Hematopoietic multipotent progenitor cell treated with erythropoietin and hydrocortisone succinate and interleukin-3 and kit ligand, for 4 days (in vitro differentiated cells): ENCODE data around the gene CCDC80.

ENCODE experiments used
- DNase-seq: peaks from one replicate; pipeline ENCODE4 v3.0.0-alpha.2; 2015

CCDC80 gene

DNA sequence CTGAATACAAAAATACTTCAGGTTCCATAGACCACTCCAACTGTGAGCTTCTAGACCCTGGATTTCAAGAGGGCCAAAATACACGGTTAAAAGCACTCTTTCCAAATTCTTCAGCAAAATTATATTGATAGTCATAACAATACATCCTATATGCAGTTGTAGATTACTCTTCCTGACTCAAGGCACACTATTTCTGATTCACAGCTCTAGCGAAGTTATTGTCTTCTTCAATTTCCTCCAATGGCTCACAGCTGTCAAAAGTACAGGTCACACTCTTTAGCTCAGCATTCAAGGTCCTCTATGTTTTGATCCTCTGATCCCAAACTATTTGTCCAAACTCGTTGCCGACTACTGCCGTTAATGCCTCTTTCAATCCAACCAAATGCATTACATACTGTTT is 13.5 kb upstream of the CCDC80 start:
- no peak for DNase-seq

DNA sequence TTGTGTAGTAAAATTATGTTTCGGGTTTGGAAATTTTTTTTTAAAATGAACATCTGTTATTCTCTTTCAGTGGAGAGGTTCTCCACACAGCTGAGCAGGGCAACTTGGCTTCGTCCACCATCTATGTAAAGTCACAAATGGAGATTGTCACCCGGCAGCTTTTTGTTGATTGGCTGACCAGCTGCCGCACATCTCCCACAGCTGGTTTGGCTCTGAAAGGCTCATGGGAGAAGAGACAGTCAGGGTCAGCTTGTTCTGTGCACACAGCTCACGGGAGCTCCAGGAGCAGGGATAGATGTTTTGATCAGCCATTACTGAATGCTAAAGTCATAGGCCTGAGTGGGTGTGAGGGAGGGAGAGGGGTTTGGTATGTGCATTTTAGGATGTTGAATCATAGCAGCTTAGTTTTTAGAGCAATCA is 12.9 kb upstream of the CCDC80 start:
- DNase-seq: no peak

DNA sequence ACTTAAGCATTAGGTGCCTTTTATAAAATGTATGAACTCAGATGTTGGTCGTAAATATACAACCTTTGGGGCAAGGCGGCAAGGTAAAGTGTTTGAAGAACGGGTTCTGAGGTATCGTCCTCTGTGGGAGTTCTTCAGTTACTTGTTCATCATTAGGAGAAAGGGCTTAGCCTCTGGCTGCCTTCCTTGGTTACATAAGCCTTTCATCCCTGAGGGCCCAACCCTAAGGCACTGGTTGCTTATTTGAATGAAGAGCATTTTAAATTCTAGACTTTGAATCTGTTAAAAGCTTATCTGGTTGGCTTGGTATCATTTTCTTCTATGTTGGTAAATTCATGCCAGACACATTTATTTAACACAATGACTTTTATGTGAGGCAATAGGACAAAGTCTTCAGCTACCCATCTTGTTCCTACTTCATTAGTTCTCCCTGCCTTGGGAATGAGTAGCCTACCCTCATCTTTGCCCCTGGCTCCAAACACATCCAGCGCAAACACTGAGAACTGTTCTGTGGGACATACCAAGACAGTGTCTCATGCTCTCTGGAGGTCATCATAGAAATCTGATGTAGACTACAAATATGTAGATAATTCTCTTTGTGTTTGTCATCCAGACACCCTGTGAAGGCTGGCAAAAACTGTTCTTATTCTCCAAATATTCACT is 12.4 kb upstream of the CCDC80 start:
- no peak for DNase-seq

DNA sequence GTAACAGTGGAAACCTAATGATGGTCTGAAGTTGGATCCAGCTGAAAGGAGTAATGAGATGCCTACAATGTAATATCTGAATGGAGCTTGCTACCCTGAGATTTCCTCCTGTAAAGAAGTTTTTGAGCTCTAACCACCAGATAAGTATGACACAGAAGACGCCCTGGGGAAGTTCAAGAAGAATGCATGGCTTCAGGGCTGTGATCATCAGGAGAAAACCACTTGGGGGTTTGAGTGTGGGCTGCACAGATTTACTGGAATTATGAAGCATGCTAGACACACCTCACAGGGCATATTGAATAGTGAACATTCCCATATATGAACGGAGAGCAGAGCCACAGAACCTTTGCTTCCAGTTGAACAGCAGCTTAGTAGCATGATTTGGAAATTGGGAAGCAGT is 10.6 kb upstream of the CCDC80 start:
- no peak for DNase-seq

DNA sequence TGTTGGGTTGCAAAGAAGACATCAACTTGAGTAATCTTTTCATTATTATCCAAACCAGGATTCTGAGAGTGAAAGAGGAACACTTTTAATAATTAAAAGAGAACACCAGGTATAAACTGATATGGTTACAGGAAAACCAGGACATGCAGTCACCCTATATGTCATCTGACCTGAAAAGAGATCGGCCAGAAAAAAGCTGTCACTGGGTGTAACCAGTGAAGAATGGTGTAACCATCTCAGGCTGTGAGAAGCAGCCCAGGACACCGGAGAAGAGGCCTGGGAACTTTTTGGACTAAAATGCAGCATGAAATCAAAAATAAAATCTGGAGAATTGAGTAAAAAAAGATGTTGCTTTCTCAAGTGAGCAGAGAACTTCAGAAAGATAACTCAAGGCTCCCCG is 10.1 kb upstream of the CCDC80 start:
- DNase-seq: no peak

DNA sequence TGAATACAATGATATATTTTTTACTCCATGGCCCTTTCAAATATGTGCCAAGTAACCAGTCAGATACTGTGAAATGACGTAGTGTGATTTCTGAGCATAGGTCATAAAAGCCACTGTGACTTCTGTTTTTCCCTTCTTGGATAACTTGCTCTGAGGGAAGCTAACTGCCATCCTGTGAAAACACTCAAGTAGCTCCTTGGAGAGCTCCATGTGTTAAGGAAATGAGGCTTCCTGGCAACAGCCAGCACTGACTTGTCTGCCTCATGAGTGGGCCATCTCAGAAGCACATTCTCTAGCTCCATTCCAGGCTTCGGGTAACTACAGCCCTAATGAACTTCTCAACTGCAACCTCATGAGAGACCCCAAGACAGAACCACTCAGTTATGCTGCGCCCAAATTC is 9.5 kb upstream of the CCDC80 start:
- DNase-seq: no peak

DNA sequence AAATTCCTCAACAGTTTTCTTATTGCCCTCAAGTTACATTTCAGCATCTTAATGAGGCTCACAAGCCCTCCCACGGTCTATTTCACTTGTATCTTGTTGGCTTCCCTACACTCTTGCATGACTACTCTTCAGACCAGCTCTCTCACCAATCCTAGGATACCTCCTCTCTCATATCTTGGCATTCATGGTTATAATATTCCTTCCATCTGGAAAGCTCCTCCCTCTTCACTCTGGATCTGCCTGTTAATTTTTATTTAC is 8.5 kb upstream of the CCDC80 start:
- no peak for DNase-seq

DNA sequence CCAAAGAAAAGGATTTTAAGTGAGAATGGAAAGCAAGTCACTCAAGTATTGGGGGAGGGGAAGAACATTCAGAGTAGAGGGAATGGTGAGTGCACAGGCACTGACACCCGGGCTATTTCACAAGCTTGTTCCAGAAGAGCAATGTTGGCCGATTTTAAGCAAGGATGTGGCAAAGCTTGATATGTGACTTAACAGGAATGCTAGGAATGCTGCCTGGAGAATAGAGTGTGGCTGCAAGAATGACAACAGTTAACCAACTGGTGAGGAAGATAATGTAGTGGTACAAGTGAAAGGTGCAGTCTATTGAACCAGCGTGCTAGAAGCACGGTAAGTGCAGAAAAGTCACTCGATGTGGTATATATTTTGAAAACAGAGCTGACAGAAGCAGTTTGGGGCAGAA is 6.2 kb upstream of the CCDC80 start:
- no peak for DNase-seq

DNA sequence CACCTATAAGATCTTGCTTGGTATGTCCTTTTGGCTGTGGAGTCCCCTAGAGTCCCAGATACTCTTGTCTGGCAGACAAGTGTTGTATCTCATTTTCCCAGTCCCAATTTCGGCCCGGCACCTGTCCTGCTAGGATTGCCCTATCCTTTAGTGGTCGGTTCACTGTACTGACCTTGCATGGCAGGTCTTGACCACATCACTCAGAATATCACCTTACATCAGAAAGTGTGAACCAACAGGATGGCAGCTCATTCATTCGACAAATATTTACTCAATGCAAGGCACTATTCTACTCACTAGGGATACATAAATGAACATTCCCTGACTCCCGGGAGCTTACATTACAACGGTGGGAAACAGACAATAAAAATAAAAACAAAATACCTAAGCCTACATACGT is 5.7 kb upstream of the CCDC80 start:
- no peak for DNase-seq

DNA sequence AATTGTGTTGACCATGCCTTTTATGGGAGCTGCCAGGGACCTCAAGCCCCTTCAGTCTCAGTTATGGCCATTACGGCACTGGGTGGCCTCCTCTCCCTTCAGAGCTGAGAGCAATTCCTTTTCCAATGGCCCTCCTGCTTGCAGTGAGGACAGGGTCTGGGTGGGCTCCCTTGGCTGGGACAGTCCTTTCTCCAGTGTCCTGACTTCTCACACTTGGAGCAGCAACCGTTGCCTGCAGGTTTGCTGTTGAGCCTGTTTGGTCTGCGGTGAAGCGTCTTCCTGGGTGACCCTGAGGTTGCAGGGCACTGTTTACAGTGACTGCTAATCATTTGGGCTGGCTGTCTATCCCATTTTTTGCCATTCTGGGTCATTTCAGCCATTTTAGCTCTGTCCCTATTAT is 3.5 kb upstream of the CCDC80 start:
- no peak for DNase-seq

DNA sequence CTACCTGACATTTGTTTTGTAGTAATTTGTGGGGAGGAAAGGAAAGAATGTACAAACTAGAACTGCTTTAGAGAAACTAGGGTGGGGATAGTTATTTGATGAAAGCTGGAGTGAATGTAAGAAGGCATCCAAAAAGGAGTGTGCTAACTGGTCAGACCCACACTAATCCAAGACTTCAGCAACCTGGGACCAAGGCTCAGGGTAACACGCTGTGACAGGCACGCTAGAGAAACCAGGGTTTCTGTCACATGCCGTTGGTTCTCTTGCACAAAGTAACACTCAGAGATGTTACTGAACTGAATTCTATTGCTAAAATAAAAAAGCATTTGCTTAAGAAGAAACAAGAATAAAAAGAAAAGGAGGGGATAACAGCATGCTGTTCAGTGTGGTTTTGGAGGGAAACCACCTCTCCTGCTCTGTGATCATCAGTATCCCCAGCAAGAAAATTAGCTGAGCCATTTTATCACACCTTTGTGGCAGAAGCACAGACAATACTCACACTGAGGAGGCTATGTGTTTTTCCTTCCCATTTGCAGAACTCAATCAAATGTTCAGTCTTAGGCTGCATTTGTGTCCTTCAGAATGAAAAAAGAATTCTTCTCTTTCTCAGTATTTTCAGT is 2.8 kb upstream of the CCDC80 start:
- no peak for DNase-seq

DNA sequence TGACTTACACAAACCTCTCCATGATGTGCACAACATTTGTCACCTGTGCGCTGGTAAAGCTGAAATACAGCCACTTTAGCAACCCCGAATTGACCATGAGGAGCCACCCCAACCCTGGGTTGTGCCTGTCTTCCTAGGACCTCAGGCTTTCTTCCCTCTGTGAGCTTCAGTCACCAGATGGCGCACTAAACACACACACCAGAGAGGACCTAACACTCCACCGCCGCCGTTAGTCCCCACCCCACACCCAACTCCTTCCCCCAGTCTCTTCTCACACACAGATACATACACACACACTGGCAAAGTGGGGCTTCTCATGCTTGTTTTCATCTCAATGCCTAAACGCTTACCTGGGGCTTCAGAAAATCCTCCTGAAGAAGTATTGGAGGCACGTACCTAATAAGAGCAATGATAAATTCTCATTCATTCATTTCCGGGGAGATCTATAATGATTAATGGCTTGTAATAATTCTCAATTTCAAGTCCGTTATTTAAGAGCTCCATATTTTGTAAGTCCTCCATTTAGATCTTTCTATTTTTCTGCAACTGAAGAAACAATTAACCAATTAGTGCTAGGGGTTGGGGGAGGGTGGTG is 2.1 kb upstream of the CCDC80 start:
- DNase-seq: peak; percentile 94

DNA sequence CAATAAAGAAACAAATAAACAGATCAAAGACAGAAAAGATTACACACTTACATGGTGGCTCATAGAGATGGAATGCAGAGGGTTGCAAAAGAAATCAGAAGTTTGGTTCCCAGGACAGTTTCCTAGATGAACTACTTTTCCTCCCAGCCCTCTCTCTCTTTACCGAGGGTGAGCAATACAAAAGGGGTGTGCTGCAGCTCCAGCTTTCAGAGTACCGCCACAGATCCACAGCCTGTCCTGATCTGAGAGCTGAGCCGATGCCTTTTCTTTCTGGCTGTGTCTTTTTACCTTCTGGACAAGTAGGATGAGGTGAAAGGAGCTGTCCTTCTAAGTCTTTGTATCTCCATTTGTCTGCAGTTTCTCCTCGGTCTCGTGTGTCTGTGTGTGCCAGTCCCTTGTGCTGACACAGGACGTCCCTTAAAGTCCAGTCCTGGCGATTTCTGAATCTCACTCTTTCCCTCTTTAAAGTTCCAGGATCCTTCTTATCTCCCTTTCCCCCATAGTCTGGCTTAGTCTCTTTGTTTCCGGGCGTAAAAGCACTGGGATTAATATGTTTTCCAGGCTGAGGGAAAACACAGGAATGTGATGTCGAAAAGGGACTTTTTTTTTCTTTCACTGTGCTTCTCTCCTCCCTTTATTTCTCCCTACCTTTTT is 540 bp downstream of the CCDC80 start:
- DNase-seq: no peak

DNA sequence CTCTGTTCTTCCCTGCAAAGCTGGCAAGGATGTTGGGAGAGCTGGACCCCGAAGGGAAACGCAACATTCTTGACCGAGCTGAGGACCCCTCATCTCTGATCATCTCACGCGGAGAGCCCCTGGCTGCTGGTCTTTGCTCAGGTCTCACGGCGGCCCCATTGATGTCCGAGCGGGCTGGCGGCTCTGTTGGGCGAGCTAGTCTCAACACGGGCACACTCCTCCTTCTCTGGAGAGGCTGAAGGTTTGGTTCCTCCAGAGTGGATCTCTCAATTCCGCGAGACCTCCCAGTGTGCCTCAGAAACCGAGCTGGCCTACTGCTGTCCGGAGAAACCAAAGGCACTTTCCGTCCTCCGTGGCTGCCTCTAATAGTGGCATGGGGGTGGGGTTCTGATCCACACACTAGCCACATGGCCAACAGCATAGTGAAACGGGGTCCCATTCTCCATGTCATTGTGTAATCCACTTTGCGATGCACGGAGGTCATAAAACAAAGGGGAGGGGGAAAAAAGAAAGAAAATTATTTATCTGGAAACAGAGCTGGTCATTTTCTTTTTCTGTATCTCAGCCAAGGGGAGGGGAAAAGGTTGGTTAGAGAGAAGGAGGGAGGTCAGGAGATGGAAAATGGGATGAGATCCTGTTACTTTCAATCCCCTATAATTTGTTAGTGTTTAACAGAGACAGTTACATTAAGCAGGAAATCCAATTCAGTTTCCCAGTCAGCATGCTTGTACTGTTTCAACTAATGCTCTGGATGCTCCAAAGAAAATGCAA is 1.3 kb downstream of the CCDC80 start:
- DNase-seq: no peak

DNA sequence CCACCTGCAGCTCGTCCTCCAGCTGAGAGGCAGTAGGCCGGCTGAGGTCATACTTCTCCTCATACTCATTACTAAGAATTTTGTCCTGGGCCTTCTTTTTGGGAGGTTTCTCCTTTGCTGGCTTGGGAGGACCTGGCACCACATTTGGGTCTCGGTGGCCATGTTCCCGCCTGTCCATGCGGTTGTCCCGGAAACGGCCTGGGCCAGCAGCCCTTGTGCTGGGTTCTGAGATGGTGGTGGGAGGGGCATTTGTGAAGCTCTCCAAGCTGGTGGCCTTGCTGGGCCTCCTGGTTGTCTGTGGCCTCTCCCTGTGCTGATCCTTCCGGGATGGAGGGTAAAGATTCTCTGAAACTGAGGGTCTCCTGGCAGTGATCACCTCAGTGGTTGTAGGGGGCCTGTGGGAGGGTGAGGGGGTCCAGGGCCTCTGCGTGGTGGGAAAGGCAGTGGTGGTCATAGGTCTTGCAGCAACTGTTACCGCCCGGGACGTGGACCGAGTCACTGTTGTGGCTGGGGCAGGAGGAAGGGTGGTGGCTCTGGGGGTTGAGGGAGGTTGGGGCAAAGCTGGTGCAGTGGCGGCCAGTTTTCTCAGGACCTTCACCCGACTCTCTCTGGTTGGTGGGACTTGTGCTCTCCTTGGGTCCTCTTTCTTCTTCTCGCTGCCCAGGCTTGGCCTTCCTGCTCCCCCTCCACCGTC is 2.5 kb downstream of the CCDC80 start:
- no peak for DNase-seq

DNA sequence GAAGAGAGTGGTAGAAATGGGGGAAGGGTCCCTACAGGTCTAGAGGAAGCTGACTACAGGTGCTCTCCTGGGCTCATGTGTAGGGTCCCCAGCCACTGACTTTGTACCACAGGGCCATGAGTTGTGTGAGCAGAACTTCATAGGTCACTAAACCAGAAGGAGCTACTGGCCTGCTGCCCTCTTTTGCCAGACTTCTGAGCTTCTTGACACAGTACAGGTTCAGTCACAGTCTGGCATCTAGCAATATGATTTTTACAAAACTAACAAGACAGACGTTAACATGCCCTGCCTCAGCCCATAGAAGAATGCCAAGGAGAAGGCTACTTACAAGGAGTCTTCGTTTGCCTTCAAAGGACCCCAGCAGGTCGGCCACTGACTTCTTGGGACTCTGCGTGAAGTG is 3.2 kb downstream of the CCDC80 start:
- DNase-seq: no peak

DNA sequence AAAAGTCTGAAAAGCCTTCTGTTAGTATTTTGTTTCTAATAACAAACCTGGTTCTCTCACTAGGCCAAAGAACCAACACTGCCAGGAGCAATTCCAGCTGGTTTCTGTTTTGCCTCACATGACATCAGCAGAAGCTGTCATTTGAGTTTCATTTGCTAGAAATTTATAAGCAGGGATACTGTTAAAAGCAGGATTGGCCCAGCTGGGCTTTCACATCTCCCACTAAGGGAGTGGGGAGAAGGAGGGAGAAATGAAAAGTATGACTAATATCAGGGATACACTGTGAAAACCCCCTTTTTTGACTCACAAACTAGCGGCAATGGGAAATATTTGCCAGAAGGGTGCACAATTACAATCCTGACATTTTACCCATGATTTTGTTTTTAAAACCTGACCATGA is 5.3 kb downstream of the CCDC80 start:
- DNase-seq: no peak

DNA sequence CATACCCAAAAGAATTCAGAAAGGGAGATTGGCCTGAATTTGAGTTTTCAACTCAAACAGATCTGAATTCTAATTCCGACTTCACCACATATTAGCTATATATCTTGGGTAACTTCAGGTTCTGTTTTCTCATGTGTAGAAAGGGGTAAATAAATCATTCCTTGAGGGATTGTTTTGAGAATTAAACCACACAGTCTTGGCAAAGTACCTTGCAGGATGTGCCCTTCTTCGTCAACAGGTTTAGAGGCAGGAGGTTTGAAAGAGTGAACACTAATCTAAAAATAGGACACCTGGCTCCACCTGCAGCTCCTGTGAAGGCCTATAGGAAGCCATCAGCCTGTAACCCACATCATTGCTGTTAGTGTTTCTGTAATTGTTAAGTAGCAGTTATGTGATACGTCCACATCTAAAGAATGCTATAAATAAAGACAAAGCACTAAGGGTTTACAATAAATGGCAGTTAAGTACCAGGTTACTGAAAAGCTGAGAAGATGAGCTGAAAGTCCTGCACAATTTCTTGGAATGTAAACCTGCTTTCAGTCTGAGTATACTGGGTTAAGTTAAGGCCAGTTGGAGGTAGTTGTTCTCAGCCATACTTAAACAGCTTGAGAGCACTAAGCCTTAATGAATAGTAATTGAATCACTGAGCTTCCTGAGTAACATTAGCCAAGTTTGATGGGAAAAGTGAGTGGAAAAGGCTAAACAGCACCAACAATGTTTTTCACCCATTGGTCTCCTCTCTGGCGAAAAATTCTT is 6.0 kb downstream of the CCDC80 start:
- DNase-seq: no peak

DNA sequence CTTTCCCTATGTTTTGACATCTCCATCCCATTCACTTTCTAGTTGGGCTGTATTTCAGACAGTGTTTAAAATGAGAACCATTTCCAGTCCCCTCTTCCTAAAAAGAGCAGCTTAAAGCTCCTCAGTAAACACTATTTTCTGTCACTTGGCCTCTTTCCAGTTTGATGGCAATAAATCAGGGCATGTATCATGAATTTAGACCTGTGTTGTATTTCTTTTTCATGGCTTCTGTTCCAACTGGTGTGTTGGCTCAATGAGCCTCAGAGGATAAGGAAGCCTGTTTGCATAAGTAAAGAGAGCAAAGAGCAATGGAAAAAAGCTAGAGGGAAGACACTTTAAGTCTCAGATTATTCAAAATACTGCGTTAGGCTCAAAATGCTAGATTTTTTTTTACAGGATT is 7.2 kb downstream of the CCDC80 start:
- DNase-seq: no peak

DNA sequence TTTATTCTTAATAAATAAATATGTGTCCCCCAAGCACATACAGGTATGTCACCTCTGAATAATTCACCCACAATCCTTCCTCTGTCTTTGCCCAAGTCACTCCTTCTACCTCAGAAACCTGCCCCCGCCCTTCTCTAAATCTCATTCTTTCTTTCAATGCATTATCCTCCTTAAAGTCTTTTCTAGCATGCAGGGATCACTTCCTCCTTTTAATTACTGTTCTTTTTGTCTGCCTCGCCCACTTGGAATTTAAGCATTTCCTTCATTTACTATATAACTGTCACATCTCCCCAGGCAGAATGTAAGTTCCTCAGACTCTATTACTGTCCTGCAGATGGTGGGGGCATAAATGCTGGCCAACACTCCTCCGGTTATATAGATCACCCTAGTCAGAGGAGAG is 7.8 kb downstream of the CCDC80 start:
- no peak for DNase-seq

DNA sequence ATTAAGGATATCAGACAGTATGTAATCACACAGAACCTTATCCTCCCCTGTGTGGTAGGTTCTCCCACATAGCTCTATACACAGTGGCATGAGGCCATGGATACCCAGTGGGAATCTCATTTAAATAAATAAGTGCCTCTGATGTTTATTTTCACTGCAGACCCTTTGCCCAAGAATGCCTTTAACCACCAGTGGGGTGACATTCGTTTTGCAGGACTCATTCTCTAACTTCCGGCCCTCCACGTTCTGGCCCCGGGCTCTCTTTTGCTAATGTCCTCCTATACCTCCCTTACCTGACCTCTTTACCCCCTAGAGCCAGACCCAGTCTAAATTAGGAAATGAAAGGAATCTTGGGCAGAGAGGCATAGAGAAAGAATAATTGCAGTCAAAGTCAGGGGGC is 8.3 kb downstream of the CCDC80 start:
- DNase-seq: no peak

DNA sequence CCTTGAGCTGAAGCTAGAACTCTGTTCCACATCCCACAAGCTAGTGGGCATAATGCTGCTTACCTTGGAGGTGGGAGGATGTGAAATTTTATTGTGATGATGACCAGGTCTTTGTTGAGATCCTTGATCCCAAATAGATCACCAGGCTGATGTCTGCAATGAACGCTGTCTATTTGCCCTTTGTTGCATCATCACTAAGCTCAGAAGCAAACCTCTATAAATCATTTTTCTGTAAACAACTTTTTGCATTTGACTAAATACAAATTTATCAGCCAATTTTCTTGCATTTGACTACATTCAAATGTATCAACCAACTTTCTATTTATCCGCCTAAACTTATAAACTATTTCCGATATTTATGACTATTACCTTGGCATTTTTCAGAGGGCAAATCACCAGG is 9.7 kb downstream of the CCDC80 start:
- DNase-seq: no peak
